ENCODE data around the gene ORC1.

ORC1 gene

DNA sequence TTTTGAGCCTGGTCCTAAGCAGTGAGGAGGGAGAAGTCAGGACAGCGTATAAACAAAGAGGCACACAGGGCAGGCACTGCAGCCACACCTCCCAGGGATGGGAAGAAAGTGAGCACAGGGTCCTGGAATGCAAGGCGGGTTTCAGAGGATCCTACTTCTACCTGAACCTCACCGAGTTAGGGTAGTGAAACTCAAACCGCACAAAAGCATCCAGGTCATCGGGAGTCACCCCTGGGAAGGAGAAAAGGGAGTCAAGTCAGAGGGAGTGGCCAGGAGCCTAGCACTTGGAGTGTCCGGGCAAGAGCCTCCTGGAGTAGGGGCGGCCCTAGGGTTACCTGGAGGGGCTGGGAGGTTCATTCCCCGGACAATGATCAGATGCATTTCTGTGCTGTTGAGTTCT is 48.8 kb downstream of the ORC1 start:
- TF ChIP-seq, protein P1, sequence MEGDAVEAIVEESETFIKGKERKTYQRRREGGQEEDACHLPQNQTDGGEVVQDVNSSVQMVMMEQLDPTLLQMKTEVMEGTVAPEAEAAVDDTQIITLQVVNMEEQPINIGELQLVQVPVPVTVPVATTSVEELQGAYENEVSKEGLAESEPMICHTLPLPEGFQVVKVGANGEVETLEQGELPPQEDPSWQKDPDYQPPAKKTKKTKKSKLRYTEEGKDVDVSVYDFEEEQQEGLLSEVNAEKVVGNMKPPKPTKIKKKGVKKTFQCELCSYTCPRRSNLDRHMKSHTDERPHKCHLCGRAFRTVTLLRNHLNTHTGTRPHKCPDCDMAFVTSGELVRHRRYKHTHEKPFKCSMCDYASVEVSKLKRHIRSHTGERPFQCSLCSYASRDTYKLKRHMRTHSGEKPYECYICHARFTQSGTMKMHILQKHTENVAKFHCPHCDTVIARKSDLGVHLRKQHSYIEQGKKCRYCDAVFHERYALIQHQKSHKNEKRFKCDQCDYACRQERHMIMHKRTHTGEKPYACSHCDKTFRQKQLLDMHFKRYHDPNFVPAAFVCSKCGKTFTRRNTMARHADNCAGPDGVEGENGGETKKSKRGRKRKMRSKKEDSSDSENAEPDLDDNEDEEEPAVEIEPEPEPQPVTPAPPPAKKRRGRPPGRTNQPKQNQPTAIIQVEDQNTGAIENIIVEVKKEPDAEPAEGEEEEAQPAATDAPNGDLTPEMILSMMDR (conservative IDR thresholded peaks at IDR 0.05; ENCODE audit: control insufficient read depth, insufficient read depth, low read depth, low read length): no peak
- no peak for DNase-seq (ENCODE audit: low read depth)
- no peak overlapping the region for H3K4me3 ChIP-seq (ENCODE audit: control insufficient read depth, low read depth, low read length)

DNA sequence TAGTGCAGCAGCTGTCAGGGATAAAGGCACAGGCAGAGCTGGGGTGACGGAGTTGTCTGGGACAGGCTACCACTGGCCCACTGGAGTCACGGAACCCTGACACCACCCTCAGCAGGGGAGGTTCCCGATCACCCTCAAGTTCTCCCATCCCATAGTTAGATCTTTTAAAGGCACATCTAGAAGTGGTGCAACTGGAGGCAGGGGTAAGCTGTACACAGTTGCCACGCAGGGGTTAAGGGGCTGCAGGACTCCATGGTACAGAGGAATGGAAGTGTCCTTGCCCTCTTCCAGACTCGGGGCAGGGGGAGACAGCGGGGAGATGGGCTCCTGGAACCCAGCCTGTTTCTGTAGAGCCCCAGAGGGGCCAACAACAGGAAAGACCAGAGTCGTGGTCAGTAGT is 51.5 kb downstream of the ORC1 start:
- TF ChIP-seq, protein P1 (conservative IDR thresholded peaks at IDR 0.05; ENCODE audit: control insufficient read depth, insufficient read depth, low read depth, low read length): no peak
- DNase-seq (ENCODE audit: low read depth): no peak
- H3K4me3 ChIP-seq (ENCODE audit: control insufficient read depth, low read depth, low read length): no peak overlapping the region

DNA sequence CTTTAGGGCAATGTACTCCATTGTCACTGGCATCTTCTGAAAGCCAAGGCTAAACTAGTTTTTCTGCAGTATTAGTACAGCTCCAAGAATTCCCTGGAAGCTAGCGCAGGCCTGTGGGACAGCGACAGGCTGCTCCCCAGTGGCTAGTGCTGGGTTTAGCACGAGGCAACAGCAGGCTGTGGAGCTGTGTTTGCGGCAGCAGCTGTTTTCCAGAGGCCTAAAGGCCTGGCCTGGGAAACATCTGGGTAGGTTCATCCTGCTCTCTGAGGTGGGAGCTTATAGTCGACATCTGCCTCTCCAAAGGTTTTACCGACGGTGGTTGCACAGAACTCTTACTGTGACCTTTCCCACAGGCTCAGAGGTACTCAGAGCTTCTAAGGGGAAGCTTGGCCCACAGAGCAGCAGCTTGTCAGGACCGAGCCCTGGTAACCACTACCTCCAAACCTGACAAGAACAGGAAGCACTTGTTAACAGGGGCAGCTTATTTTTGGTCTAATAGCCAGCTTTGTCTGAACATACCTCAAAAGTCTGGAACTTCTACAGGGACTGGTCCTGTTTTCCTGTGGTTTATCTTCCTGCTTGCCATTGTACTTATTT is 55.4 kb downstream of the ORC1 start:
- peak; percentile 24 for DNase-seq (ENCODE audit: low read depth)
- H3K4me3 ChIP-seq (ENCODE audit: control insufficient read depth, low read depth, low read length): no peak overlapping the region
- TF ChIP-seq, protein P1 (conservative IDR thresholded peaks at IDR 0.05; ENCODE audit: control insufficient read depth, insufficient read depth, low read depth, low read length): peak; percentile 15

DNA sequence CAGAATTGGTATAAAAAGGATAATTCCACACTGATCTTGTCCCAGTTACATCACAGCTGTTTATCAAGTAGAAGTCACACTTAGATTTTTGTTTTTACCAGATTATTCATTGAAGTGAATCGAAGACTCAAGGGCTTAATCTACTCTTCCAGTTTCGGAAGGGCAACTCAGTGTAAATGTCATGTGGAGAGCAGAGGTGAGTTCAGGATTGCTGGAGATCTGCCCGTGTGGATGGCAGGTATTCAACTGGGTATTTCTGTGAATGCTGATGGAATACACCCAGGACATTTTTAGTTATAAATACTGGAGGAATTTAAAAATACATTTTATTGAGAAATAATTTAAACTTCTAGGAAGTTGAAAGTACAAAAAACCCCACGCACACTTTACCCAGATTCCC is 57.6 kb downstream of the ORC1 start:
- TF ChIP-seq, protein P1 (conservative IDR thresholded peaks at IDR 0.05; ENCODE audit: control insufficient read depth, insufficient read depth, low read depth, low read length): no peak
- DNase-seq (ENCODE audit: low read depth): no peak
- no peak overlapping the region for H3K4me3 ChIP-seq (ENCODE audit: control insufficient read depth, low read depth, low read length)

DNA sequence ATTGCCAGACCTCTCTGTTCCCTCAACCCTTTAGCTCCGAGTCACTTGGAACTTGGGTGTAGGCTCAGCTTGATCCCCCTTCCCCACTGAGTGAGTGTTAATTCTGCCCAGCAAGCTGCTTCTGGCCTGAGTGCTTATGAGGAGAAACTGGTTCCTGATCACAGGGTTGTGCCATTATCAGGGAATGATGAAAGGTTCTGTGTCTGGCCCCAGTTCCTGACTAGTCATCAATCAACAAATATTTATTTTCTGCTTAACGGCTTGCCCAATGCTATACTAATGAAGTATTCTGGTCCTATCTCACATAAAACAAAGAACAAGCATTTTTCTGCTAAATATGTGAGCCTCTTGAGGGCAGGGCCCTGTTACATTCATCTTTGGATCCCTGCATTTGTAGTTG is 59.0 kb downstream of the ORC1 start:
- no peak overlapping the region for H3K4me3 ChIP-seq (ENCODE audit: control insufficient read depth, low read depth, low read length)
- DNase-seq (ENCODE audit: low read depth): no peak
- TF ChIP-seq, protein P1 (conservative IDR thresholded peaks at IDR 0.05; ENCODE audit: control insufficient read depth, insufficient read depth, low read depth, low read length): no peak

DNA sequence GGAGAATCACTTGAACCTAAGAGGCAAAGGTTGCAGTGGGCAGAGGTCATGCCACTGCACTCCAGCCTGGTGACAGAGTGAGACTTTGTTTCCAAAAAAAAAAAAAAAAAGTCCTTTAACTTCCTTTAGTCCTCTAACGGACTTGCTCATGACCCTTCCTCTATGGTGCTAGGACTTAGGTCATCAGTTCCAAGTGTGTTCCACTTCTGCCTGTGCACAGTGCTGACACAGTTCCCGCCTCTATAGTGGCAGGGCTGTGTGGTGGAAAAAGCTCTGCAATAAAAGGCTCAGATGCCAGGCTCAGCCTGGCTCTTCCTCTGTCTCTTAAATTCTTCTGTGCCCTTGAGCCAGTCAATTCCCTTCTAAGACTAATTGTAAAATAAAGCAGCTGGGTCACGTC is 60.2 kb downstream of the ORC1 start:
- TF ChIP-seq, protein P1 (conservative IDR thresholded peaks at IDR 0.05; ENCODE audit: control insufficient read depth, insufficient read depth, low read depth, low read length): no peak
- DNase-seq (ENCODE audit: low read depth): no peak

More for the DNA sequence above, 60.2 kb downstream of the ORC1 start:
- no peak overlapping the region for H3K4me3 ChIP-seq (ENCODE audit: control insufficient read depth, low read depth, low read length)
